NCI-H1417 (cell line): ENCODE data around the gene KCTD1.

Experiments
- DNase-seq, 3 experiments: peaks; one replicate each; lab custom pipeline; 2025; lab: John Stamatoyannopoulos, UW

KCTD1 gene

GRCh38 chr18:26548415-26549262 is at the start of gene KCTD1:
TSS of gene KCTD1 (minus strand) at chr18:26548553. CDS start at chr18:26548536, 17 bp downstream.
- peak; percentile 80 to 94 (median 82) for DNase-seq

GRCh38 chr18:26593365-26594320 is 45.3 kb upstream of the KCTD1 start:
- DNase-seq, result no peak

- no peak for DNase-seq
These were observed 36.4 kb upstream of the KCTD1 start for GRCh38 chr18:26584745-26585144.

GRCh38 chr18:26579941-26580618 is 31.7 kb upstream of the KCTD1 start:
- DNase-seq, result peak in 1 of 3 experiments; percentile 27

GRCh38 chr18:26575865-26576217 is 27.5 kb upstream of the KCTD1 start:
- DNase-seq, result peak in 2 of 3 experiments; percentile 55 to 71

- DNase-seq, result peak in 2 of 3 experiments; percentile 67 to 89
These were observed 26.9 kb upstream of the KCTD1 start for GRCh38 chr18:26574958-26575864.

GRCh38 chr18:26568926-26569665 is 20.7 kb upstream of the KCTD1 start:
- DNase-seq, result peak in 1 of 3 experiments; percentile 33

GRCh38 chr18:26568513-26568912 is 20.2 kb upstream of the KCTD1 start:
- DNase-seq, result no peak

DNA sequence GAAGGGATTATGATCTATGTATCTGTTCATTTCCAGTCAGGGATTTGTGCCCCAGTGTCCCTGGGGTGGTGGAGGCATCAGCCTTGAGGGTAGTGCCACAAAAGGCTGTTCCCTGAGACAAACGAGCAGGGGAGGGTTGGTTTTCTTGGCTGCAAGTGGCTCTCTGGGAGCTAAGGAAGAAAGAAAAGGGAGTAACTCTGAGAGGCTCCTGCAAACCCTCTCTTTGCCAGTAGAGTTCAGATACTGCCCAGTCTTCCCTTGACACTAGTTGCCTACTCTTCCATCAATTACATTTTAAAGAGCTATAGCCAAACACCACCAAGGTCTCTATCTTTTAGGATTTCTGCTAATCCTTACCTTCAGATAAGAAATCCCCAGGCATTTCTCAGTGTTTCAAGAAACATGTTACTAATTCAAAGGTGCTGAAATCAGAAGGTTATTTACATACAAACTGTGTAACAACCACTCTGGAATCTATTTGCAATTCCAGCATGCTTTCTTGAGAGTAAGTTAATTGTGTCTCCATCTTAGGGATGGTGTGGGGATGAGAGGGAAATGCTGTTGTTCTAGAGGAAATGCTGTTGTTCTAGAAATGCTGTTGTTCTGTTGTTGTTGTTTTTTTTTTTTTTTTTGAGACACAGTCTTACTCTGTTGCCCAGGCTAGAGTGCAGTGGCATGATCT is 18.7 kb upstream of the KCTD1 start:
- DNase-seq, result no peak

DNA sequence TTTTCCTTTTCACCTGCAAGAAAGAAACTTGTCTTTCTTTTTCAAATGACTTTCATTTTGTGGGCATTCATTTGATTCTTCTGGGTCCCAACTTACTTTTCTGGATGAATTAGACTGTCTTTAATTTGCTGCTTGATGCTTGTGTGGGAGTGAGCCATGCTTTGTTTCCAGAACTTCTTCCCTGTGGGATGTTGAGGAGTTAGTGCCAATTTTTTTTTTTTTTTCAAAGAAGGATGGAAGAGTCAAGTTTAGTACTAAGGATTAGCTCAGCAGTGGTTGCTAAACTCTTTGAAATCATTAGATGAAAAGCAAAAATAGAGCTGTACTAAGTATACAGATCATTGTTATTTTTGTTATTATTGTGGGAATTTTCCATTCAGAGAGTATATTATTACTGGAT is 17.2 kb upstream of the KCTD1 start:
- no peak for DNase-seq

DNA sequence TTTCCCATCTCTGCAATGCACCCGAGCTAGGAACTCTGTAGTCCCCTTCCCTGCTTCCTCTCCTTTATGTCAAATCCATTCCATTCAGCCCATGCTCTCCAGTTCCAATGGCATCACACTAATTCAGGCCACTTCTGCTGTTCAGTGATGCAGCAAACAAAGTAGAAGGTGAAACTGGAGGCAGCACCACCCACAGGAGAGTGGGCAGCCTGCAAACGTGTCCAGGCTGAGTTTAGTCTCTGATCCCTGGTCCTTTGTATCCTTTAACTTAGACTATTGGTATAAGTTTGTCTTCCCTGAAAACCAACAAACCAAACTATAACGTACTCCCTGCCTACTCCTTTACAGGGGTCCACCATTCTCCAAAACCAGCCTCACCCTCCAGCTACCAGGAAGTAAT is 14.7 kb upstream of the KCTD1 start:
- DNase-seq, result no peak

DNA sequence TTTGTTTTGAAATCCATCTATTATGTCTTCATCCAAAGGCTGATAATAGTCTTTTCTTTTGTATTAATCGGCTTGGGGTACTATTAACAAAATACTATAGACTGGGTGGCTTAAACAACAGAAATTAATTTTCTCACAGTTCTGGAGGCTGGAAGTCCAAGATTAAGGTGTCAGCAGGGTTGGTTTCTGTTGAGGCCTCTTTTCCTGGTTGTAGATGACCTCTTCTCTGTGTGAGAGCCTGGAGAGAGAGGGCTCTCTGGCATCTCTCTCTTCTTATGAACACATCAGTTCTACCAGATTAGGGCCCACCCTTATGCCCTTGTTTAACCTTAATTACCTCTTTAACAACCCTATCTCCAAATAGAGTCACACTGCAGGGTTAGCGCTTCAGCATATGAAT is 14.2 kb upstream of the KCTD1 start:
- no peak for DNase-seq

DNA sequence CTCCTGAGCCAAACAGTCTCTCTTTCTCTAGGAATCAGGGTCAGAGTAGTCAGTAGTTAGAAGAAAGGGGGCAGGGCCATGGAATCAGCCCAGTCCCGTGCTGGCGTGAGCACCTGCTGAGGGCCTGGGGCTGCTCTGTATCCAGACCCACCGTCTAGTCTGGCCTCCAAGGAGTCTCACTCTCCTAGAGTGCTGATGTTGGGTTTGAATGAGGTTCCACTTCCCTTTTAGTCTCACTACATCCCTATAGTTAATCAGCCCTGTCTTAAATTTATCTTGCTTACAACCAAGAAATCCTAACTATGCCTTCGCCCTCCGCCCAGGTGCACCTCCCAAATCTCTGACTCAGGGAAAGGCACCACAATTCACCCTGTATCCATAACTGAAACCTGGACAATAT is 13.4 kb upstream of the KCTD1 start:
- no peak for DNase-seq

- no peak for DNase-seq
These were observed 8.2 kb upstream of the KCTD1 start for GRCh38 chr18:26556573-26556972.

- DNase-seq, result no peak
These were observed 7.6 kb upstream of the KCTD1 start for GRCh38 chr18:26555804-26556553.

GRCh38 chr18:26553943-26554342 is 5.6 kb upstream of the KCTD1 start:
- DNase-seq, result no peak

- DNase-seq, result no peak
These were observed 3.3 kb upstream of the KCTD1 start for GRCh38 chr18:26551695-26552081.

DNA sequence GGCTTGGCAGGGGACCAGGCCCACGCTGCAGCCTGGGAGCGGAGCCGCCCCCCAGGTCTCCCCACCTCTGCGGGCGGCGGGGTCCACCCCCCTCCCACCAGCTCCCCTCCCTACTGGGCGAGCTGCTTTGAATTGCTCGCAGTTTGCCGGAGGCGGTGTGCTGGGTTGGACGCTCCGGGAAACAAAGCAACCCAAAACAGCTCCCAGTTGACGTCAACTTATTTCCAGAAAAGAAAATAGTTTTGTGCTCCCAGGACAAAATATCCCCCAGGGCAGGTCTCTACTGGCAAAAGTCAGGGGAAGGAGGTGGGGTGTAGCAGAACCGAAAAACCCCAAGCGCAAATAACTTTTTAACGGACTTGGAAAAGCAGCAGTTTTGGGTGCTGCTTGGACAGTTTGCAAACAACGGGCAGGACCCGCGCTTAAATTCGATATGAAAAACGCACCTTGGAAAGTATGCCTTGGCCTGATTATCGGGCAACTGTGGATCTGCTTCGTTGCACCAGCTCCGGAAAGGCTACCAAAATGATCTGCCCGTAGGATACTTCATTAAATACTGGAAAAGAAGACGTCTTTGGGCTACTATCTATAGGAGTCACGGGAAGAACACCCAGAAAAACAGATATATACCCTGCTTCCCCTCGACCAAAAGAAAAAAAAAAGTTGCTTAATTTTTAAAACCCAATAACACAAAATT is 2.8 kb upstream of the KCTD1 start:
- DNase-seq, result peak in 2 of 3 experiments; percentile 69 to 73
